Measurements from ENCODE around the gene WWOX. TPM values are rescaled to one million over a fixed set of nuclear protein-coding genes. Genes with fewer than 3 reads are reported as not detected.

WWOX gene
- total and polyA plus RNA-seq, 2 of the 8 experiments (the other 6 are each of a cell fraction or from before 2014, with no cell fraction given), result 5.4 to 16.7 TPM

- TF ChIP-seq SP2 (IDR thresholded peaks at IDR 0.05; ENCODE audit: low read length) (no peak), ATF3 (IDR thresholded peaks at IDR 0.05; ENCODE audit: insufficient read depth, low read depth, low read length) (no peak), TAF1 (IDR thresholded peaks at IDR 0.05; ENCODE audit: low read depth, low read length) (no peak), CTBP2 (IDR thresholded peaks at IDR 0.05; ENCODE audit: borderline replicate concordance, insufficient read depth, insufficient read length, low read length) (no peak), FOSL1 (IDR thresholded peaks at IDR 0.05; ENCODE audit: insufficient read depth, low read depth, low read length) (no peak), MAX (IDR thresholded peaks at IDR 0.05) (no peak), SAP30 (IDR thresholded peaks at IDR 0.05; ENCODE audit: insufficient read depth, insufficient replicate concordance, low read length) (no peak), NANOG (IDR thresholded peaks at IDR 0.05; ENCODE audit: insufficient read depth, low read depth, low read length, poor library complexity, severe bottlenecking) (no peak)
Measured at GRCh38 chr16:78838276-78838675, 738.8 kb downstream of the WWOX start (continued).

All from H1 (cell line).